Right ventricle myocardium superior (tissue), 1 donor: Measurements from ENCODE around the gene BFSP2. TPM values are rescaled to one million over a fixed set of nuclear protein-coding genes. Genes with fewer than 3 reads are reported as not detected.

ENCODE experiments used
- ATAC-seq: fragments of 200-7000 bp; cut with Tn5 transposase; one replicate; pipeline ENCODE4 v1.9.1; 2020; ENCODE audit warnings: mild to moderate bottlenecking; ENCODE audit not compliant: poor library complexity
- DNase-seq: peaks from one replicate; pipeline ENCODE4 v3.0.0-alpha.2; 2020
- intact Hi-C: fragments of 100-400 bp; cut with DNase I; formaldehyde crosslinking; loops from one replicate; pipeline ENCODE4 v1.11.2; 2022
- long read RNA-seq: library from polyadenylated mRNA; unstranded; transcript quantifications from one replicate; pipeline ENCODE4 v2.0.0, GENCODE V29; 2021
- total RNA-seq: library from RNA; stranded (reverse); fragmentation: NEBNext Ultra II Directional; extraction: Animal tissue kit (Norgen Biotek cat#: 25700); gene quantifications from one replicate; pipeline ENCODE4 v1.2.1, GENCODE V29; 2021
- donor health status: DM: no; HTN: yes; CAD: no; lungs with severe emphysema.

The BFSP2 gene
- not detected for total RNA-seq
- long read RNA-seq: 0 reads

DNA sequence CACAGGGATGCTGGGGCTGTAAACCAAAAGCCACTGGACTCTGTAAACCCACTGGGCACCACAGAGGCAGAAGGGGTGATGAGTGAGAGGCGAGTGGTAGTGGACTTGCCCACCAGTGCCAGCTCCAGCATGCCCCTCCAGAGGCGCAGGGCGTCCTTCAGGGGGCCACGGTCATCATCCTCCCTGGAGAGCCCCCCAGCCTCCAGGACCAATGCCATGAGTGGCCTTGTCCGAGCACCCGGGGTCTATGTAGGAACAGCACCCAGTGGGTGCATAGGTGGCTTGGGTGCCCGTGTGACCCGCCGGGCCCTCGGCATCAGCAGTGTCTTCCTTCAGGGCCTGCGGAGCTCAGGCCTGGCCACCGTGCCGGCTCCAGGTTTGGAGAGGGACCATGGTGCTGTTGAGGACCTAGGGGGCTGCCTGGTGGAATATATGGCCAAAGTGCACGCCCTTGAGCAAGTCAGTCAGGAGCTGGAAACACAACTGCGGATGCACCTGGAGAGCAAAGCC lies at the start of gene BFSP2:
Gene BFSP2 (plus strand): TSS at position 51 of the 510 bp plus-strand sequence. CDS start 28 bp downstream, at position 79.
- DNase-seq (no peak), ATAC-seq (no peak)

GRCh38 chr3:133354721-133355120 lies 45.1 kb upstream of the BFSP2 start:
- intact Hi-C loops: no loop called here
- DNase-seq (no peak), ATAC-seq (no peak)

More for the DNA sequence above, at the start of gene BFSP2:
- intact Hi-C loops: no loop called here

GRCh38 chr3:133360476-133360875 lies 39.4 kb upstream of the BFSP2 start:
- intact Hi-C loops: no loop called here
- DNase-seq: no peak

DNA sequence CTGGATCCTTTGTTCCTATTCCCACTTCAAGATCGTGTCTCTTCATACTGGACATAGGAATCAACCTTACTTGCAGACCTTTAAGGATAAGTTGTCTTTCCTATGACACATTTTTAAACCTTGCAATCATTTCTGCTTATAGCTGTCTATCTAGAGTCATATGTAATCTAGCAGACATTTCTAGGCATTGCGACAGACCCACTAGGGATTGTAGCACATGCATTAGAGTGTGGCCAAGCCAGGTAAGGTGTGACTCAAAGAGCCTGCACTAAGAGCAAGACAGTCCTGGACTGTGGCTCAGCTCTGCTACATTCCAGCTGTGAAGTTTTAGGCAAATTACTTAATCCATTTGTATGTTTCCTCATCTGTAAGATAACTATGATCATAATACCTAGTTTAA lies 38.8 kb upstream of the BFSP2 start:
- ATAC-seq: no peak
- intact Hi-C loops: no loop called here
- DNase-seq: no peak

More at GRCh38 chr3:133360476-133360875, 39.4 kb upstream of the BFSP2 start:
- no peak for ATAC-seq

DNA sequence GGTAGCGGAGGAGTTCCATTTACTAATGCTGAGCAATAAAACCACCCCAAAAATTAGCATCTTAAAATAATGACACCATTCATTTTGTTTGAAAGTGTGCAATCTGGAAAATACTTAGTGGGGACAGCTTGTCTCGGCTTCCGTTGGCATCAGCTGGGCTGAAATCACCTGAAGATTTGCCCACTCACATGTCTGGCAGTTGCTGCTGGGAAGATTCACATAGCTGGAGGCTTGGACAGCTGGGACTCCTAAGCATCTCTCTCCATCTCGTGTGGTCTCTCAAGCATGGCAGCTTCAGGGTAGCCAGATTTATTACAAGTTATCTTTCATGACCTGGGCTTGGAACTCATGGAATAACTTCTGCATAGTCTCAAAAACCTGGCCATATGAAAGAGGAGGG lies 38.4 kb upstream of the BFSP2 start:
- ATAC-seq: no peak
- intact Hi-C loops: no loop called here

GRCh38 chr3:133362539-133362938 lies 37.3 kb upstream of the BFSP2 start:
- intact Hi-C loops: no loop called here
- ATAC-seq: no peak

More for the DNA sequence above, 38.4 kb upstream of the BFSP2 start:
- DNase-seq: no peak

DNA sequence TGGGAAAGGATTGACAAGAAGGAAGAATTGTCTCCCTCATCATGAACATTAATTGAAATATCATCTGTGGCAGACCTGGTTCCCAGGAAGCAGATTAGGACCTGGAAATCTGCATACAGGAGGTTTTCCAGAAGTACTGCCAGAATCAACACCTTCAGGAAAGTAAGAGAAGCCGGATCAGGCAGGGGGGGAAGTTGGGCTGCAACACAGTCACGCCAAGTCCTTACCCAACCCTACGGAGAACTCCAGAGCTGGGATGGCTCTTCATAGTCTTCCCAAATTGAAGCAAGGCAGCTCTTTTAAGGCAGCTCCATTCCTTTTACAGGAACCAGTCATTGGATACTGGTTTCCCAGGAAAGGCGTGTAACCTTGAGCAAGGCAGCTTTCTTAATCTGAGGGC lies 35.2 kb upstream of the BFSP2 start:
- DNase-seq (no peak), ATAC-seq (no peak)
- intact Hi-C loops: no loop called here

More at GRCh38 chr3:133362539-133362938, 37.3 kb upstream of the BFSP2 start:
- no peak for DNase-seq

DNA sequence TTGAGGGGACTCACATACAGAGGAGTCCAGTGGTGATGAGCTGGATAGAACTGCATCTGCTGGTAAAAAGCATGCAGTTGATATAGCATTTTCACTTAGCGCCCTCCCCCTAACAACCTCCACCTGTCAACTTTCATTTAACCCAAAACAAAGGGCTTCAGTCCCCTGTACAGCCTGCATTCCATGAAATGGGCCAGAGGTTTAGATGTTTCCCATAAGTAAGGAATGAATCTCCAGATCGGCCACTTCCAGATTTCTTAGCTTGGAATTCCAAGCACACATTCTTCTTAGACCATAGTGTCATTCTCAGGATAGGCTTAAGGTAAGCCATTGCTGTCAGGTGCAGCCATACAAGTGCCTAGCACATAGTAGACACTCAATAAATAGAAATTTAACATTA lies 32.9 kb upstream of the BFSP2 start:
- no peak for ATAC-seq
- no peak for DNase-seq

GRCh38 chr3:133367403-133367802 lies 32.5 kb upstream of the BFSP2 start:
- ATAC-seq: no peak
- intact Hi-C loops: no loop called here
- DNase-seq: no peak

More for the DNA sequence above, 32.9 kb upstream of the BFSP2 start:
- intact Hi-C loops: no loop called here

- ATAC-seq: no peak
Observed at GRCh38 chr3:133367956-133368355, 31.9 kb upstream of the BFSP2 start.

DNA sequence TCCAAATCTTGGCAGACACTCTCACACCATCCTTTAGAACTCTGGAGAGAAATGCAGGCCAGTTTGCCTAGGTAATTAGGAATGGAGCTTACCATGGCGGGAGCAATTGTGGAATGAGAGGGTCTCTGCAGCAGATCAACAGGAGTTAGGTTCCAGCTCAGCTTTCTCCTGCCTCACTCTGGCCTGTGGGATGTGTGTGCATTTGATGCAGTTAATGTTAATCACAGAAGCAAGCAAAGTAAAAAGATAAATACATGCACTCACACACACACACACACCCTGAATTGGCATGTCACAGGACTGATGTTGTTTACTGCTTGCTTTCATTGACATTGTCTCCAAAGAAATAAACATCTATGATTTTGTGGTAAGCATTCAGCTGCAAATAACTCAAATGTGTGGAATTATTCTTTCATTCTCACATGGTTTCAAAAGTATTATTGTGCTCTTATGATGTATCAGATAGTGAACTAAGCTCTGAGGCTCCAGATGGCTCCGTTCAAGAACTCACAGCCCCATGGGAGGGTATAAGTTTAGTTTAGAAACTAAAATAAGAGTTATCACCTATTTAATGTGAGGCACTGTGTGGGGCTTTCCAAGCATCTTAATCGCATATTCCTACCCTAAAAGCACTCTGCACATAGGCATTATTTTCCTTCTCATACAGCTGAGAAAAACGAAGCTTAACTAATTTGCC lies 31.3 kb upstream of the BFSP2 start:
- ATAC-seq: no peak
- intact Hi-C loops: no loop called here

More at GRCh38 chr3:133367956-133368355, 31.9 kb upstream of the BFSP2 start:
- intact Hi-C loops: no loop called here
- no peak for DNase-seq

GRCh38 chr3:133369068-133369440 lies 30.8 kb upstream of the BFSP2 start:
- DNase-seq (no peak), ATAC-seq (no peak)
- intact Hi-C loops: no loop called here

More for the DNA sequence above, 31.3 kb upstream of the BFSP2 start:
- DNase-seq: no peak

- ATAC-seq (no peak), DNase-seq (no peak)
- intact Hi-C loops: no loop called here
Observed at GRCh38 chr3:133371181-133371580, 28.7 kb upstream of the BFSP2 start.

DNA sequence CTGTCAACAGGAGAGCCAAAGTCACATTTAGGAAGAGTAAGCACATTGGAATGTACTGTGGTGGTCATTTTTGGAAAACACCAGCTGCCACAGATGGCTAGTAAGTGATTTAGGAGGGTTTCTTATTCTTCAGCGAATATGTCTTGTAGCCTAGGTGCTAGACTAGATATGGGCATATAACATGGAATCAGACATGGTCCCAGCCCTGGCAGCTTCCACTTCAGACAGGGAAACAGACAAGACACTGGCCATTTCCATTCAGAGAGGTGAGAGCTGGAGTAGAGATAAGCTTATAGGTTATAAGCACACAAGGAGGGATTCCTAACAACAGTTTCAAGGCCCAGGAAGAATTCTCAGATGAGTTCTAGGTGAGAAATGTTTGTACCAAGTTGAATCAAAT lies 28.2 kb upstream of the BFSP2 start:
- ATAC-seq (no peak), DNase-seq (no peak)
- intact Hi-C loops: no loop called here

DNA sequence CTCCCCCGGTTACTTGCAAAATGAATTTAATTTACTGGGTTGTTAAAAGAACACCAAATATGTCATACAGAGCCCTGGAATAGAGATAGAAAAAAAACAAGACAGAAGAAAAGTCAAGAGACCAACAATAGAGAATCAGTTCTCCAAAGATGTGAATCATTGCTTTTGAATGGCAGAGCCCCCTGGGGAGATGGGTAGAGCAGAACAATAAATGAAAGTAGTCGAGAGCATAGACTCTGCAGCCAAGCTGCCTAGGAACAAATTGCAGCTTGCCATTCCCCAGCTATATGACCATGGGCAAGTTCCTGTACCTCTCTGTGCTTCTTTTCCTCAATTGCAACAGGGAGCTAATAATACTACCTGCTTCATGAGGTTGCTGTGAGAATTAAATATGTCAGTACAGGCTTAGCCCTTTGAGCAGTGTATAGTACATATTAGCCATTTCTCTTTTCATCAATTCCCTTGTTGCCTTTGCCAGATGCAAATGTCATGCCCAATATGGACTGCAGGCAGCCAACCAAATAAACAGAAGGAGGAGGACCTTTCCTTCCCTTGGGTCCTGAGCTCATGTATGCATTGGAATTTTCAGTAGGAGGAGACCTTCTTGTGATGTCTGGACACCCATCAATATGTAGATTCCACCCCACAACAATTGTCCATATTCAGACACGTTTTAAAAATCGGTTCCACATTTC lies 25.0 kb upstream of the BFSP2 start:
- no peak for ATAC-seq
- intact Hi-C loops: no loop called here
- no peak for DNase-seq

DNA sequence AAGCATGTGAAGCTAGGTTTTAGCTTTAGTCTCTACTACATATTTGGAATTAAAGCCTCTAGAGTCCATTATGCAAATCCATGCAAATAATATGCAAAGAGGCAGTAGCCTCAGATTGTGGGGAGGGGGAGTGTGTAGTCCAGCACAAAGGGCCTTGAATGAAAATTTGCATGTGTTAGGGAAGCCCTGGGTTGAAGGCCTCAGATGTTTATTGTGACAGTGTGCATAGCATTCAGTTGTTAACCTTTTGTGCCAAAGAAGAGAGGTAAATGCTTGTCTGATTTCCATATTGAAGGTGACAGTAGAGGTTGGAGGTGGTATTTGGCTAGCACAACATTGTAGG lies 24.5 kb upstream of the BFSP2 start:
- intact Hi-C loops: no loop called here
- DNase-seq: no peak
- ATAC-seq: no peak

DNA sequence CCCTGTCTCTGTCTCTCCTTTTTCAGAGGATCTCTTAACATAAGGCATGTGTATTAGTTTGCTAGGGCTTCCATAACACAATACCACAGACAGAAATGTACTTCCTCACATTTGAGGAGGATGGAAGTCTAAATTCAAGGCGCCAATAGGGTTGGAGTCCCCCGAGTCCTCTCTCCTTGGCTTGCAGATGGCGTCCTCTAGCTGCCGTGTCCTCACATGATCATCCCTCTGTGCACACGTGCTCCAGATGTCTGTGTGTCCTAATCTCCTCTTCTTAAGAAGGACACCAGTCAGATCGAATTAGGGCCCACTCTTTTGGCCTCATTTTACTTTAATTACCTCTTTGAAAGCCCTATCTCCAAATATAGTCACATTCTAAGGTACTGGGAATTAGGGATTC lies 23.0 kb upstream of the BFSP2 start:
- intact Hi-C loops: loop anchor here (2.0 kb wide), 1 partner anchor 336 kb away; no protein-coding TSS in a partner anchor
- DNase-seq (no peak), ATAC-seq (peak; percentile 44)

- DNase-seq (no peak), ATAC-seq (peak; percentile 66)
- intact Hi-C loops: loop anchor here (2.0 kb wide), 1 partner anchor 337 kb away; no protein-coding TSS in a partner anchor
Observed at GRCh38 chr3:133377396-133377795, 22.5 kb upstream of the BFSP2 start.

DNA sequence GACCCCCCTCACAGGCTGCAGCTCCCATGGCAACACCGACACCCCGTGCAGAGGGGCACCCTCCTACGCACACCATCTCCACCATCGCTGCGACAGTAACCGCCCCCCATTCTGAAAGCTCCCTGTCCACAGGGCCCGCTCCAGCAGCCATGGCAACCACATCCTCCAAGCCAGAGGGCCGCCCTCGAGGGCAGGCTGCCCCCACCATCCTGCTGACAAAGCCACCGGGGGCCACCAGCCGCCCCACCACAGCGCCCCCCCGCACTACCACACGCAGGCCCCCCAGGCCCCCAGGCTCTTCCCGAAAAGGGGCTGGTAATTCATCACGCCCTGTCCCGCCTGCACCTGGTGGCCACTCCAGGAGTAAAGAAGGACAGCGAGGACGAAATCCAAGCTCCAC lies 19.9 kb upstream of the BFSP2 start:
- intact Hi-C loops: loop anchor here (5.0 kb wide), 1 partner anchor 653 kb away; no protein-coding TSS in a partner anchor
- DNase-seq: no peak
- ATAC-seq: no peak
